Activated CD4-positive, alpha-beta T cell treated with anti-CD3 and anti-CD28 coated beads for 1 hour (primary cell): ENCODE measurements around the gene RANBP17.
"Not testable (repeated sequence)": the region's sequence is repeated elsewhere in the genome, so short reads cannot be mapped to it uniquely, and the experiment has no call there.

Experiments used
- DNase-seq: peaks from one replicate; pipeline ENCODE4 v3.0.0-alpha.2; 2020

RANBP17 gene

DNA sequence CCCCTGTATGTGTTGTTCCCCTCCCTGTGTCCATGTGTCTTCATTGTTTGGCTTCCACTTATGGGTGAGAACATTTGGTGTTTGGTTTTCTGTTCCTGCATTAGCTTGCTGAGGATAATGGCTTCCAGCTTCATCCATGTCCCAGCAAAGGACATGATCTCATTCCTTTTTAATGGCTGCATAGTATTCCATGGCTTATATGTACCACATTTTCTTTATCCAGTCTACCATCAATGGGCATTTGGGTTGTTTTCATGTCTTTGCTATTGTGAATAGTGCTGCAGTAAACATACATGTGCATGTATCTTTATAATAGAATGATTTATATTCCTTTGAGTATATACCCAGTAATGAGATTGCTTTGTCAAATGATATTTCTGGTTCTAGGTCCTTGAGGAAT lies 8.6 kb downstream of the RANBP17 start:
- DNase-seq = not testable (repeated sequence)

GRCh38 chr5:170874017-170874416 lies 12.2 kb downstream of the RANBP17 start:
- no peak for DNase-seq

DNA sequence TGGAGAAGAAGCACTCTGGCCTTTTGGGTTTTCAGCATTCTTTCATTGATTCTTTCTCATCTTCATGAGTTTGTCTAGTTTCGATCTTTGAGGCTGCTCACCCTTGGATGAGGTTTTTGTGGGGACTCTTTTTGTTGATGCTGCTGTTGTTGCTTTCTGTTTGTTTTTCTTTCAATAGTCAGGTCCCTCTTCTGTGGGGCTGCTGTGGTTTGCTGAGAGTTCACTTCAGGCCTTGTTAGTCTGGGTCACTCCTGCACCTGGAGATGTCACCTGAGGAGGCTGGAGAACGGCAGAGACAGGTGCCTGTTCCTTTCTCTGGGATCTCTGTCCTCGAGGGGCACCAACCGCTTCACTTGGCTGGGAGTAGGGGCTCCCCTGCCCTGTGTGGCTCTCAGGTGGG lies 14.0 kb downstream of the RANBP17 start:
- DNase-seq = no peak

GRCh38 chr5:170880084-170880483 lies 18.3 kb downstream of the RANBP17 start:
- DNase-seq = no peak

- no peak for DNase-seq
These were observed 20.5 kb downstream of the RANBP17 start for GRCh38 chr5:170882345-170882744.

- DNase-seq = no peak
These were observed 23.4 kb downstream of the RANBP17 start for GRCh38 chr5:170885256-170885655.

GRCh38 chr5:170885809-170886208 lies 24.0 kb downstream of the RANBP17 start:
- DNase-seq = no peak

DNA sequence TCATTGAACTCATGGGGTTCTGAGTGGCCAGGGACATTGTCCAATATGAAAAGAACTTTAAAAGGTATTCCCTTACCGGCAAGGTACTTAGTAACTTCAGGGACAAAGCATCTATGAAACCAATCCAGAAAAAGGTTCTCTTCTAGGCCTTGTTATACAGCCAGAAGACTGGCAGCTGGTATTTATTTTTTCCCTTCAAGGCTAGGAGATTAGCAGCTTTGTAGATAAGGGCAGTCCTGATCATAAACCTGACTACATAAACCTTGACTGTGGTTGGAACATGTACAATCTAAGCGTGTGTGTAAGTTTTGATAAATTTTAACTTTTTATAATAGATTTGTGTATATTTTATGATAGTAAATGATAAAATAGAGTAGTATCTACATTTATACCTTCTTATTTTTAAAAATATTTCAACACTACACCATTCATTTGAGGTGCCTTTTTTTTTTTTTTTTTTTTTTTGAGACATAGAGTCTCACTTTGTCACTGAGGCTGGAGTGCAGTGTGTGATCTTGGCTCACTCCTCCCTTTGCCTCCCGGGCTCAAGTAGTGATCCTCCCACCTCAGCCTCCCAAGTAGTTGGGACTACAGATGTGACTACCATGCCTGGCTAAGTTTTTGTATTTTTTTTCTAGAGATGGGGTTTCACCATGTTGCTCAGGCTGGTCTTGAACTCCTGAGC lies 24.5 kb downstream of the RANBP17 start:
- no peak for DNase-seq

- DNase-seq = no peak
These were observed 30.4 kb downstream of the RANBP17 start for GRCh38 chr5:170892196-170892595.

- DNase-seq = no peak
These were observed 32.8 kb downstream of the RANBP17 start for GRCh38 chr5:170894665-170895064.

DNA sequence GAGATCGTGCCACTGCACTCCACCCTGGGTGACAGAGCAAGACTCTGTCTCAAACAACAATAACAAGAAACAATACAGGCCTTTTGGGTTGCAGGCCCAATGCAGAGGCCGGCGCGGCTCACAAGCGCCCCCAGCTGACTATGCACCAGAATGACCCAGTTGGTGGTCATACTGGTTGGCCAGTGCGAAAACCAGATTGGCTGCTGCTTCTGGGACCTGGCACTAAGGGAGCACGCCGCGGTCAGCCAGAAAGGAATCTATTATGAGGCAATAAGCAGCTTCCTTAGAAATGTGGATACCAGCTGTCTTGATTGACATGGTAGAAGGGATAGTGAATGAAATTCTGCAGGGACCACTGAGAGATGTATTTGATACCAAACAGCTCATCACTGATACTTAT lies 35.0 kb downstream of the RANBP17 start:
- DNase-seq = no peak

DNA sequence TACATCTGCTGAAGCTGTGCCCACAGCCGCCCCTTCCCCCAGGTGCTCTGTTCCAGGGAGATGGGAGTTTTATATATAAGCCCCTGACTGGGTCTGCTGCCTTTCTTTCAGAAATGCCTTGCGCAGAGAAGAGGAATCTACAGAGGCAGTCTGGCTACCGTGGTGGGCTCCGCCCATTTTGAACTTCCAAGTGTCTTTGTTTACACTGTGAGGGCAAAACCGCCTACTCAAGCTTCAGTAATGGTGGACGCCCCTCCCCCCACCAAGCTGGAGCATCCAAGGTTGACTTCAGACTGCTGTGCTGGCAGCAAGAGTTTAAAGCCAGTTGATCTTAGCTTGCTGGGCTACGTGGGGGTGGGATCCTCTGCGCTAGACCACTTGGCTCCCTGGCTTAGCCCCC lies 41.3 kb downstream of the RANBP17 start:
- no peak for DNase-seq

GRCh38 chr5:170907758-170908157 lies 45.9 kb downstream of the RANBP17 start:
- DNase-seq = no peak

DNA sequence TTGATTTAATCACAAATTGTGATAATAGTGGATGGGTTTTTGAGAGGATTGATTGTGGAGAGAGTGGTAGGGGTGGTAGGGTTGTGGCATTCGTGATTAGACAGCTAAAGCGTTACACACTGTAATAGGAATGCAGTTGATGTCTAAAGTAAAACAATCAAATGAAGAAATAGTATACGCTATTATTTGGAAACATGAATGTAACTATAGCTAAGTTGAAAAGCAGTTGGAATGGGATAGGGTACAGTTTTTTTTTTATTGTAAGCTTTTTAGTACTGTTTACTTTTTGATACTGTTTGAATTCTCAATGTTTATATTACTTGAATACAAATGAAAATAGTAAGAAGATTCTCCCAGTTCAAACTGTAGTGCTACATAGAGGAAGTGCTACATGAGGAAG lies 51.8 kb downstream of the RANBP17 start:
- DNase-seq = no peak

- DNase-seq = no peak
These were observed 55.3 kb downstream of the RANBP17 start for GRCh38 chr5:170917113-170917512.

DNA sequence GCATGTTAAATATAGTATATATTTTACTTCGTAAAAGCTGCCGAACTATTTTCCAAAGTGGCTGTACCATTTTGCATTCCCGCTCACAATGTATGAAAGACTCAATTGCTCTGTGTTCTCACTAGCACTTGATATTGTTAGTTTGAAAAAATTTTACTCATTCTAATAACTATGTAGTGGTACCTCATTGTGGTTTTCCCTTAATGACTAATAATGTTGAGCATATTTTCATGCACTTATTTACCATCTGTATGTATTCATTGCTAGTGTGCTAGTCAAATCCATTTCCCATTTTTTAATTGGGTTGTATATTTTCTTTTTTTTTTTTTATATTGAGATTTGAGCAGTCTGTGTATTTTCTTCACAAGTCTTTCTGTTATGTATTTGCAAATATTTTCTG lies 58.4 kb downstream of the RANBP17 start:
- DNase-seq = no peak

DNA sequence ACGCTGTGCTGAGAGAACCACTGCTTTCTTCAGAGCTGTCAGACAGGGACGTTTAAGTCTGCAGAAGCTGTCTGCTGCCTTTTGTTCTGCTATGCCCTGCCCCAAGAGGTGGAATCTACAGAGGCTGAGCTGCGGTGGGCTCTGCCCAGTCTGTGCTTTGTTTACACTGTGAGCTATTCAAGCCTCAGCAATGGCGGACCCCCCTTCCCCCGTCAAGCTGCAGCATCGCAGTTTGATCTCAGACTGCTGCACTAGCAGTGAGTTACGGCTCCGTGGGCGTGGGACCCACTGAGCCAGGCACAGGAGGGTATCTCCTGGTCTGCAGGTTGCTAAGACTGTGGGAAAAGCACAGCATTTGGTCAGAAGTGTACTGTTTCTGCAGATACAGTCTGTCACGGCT lies 60.5 kb downstream of the RANBP17 start:
- DNase-seq = not testable (repeated sequence)

DNA sequence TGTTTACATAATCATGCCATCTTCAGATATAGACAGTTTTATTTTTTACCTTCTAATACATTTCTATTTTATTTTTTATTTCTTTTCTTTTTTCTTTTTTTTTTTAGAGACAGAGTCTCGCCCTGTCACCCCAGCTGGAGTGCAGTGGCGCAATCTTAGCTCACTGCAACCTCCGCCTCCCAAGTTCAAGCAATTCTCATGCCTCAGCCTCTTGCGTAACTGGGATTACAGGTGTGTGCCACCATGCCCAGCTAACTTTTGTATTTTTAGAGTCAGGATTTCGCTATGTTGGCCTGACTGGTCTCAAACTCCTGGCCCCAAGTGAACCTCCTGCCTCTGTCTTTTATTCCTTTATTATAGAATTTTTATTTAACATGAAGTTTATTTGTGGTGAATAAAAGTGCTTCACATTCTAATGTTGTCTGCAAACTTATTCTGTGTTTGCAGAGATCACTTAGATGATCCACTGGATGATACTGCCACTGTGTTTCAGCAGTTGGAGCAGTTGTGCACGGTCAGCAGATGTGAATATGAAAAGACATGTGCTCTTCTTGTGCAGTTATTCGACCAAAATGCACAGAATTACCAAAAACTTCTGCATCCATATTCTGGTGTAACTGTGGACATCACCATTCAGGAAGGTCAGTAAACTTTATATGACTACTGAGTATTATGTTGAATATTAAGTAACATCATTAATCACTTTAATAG lies 62.2 kb downstream of the RANBP17 start:
- no peak for DNase-seq

DNA sequence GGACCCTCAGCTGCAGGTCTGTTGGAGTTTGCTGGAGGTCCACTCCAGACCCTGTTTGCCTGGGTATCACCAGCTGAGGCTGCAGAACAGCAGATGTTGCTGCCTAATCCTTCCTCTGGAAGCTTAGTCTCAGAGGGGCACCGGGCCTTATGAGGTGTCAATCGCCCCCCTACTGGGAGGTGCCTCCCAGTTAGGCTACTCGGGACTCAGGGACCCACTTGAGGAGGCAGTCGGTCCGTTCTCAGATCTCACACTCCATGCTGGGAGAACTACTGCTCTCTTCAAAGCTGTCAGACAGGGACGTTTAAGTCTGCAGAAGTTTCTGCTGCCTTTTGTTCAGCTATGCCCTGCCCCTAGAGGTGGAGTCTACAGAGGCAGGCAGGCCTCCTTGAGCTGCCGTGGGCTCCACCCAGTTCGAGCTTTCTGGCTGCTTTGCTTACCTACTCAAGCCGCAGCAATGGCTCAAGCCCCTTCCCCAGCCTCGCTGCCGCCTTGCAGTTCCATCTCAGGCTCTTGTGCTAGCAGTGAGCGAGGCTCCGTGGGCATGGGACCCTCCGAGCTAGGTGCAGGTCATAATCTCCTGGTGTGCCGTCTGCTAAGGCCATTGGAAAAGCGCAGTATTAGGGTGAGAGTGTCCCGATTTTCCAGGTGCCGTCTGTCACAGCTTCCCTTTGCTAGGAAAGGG lies 73.9 kb downstream of the RANBP17 start:
- not testable (repeated sequence) for DNase-seq

GRCh38 chr5:170937072-170937471 lies 75.3 kb downstream of the RANBP17 start:
- DNase-seq = no peak

GRCh38 chr5:170937914-170938313 lies 76.1 kb downstream of the RANBP17 start:
- DNase-seq = no peak

DNA sequence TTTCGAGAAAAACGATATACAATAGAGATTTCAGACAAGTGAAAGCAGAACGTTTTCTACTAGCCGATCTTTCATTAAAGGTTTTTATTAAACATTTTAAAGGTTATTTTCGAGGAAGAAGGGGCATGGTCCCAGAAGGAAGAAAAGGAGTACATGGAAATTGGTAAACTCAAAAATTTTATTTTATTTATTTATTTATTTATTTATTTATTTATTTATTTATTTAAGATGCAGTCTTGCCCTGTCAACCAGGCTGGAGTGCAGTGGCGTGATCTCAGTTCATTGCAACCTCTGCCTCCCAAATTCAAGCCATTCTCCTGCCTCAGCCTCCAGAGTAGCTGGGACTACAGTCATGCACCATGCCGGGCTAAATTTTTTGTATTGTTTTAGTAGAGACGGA lies 77.4 kb downstream of the RANBP17 start:
- no peak for DNase-seq

DNA sequence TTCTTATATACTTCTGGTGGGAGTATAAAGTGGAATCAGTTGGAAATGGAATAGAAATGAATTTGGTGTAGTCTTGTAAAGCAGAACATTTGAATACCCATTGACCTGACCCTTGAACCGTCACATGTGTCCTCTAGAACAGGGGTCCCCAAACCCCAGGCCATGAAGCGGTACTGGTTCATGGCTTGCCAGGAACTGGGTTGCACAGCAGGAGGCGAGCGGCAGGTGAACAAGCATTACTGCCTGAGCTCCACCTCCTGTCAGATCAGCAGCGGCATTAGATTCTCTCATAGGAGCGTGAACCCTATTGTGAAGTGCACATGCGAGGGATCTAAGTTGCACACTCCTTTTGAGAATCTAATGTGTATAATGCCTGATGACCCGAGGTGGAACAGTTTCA lies 80.0 kb downstream of the RANBP17 start:
- no peak for DNase-seq

- DNase-seq = no peak
These were observed 83.5 kb downstream of the RANBP17 start for GRCh38 chr5:170945275-170945674.
